AG10803 (cell line): ENCODE data around the gene DNAJB11.

ENCODE experiments used
- DNase-seq: peaks from one replicate; pipeline ENCODE4 v3.0.0; 2010; ENCODE audit warnings: low read depth
- H3K4me3 ChIP-seq: 2 replicates; pipeline ENCODE4 v1.5.1; 2011; ENCODE audit warnings: mild to moderate bottlenecking, low read length, control low read depth
- TF ChIP-seq, protein P1 (sequence below): conservative IDR thresholded peaks from 2 replicates; pipeline ENCODE4 v1.5.1; 2011; ENCODE audit warnings: mild to moderate bottlenecking, low read length, control low read depth, inconsistent platforms

The DNAJB11 gene

GRCh38 chr3:186613637-186614265 is 43.2 kb downstream of the DNAJB11 start:
- no peak overlapping the region for H3K4me3 ChIP-seq
- DNase-seq: no peak
- TF ChIP-seq, protein P1, sequence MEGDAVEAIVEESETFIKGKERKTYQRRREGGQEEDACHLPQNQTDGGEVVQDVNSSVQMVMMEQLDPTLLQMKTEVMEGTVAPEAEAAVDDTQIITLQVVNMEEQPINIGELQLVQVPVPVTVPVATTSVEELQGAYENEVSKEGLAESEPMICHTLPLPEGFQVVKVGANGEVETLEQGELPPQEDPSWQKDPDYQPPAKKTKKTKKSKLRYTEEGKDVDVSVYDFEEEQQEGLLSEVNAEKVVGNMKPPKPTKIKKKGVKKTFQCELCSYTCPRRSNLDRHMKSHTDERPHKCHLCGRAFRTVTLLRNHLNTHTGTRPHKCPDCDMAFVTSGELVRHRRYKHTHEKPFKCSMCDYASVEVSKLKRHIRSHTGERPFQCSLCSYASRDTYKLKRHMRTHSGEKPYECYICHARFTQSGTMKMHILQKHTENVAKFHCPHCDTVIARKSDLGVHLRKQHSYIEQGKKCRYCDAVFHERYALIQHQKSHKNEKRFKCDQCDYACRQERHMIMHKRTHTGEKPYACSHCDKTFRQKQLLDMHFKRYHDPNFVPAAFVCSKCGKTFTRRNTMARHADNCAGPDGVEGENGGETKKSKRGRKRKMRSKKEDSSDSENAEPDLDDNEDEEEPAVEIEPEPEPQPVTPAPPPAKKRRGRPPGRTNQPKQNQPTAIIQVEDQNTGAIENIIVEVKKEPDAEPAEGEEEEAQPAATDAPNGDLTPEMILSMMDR: no peak

DNA sequence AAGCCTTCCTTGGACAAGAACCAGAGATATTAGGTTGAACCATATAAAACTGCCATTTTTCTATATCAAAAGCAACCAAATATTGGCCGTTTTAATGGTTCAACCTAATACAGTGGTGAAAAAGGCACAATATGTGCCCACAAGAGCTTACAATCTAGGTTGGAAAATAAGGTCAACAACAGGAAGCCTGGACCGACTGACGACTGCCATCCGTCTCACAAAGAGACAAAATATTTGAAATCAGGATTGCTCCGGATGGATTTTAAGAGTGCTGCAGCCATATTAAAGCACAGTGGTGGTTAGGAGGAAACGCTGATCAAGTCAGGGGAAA is 43.7 kb downstream of the DNAJB11 start:
- H3K4me3 ChIP-seq: no peak overlapping the region
- TF ChIP-seq, protein P1: no peak
- DNase-seq: no peak

DNA sequence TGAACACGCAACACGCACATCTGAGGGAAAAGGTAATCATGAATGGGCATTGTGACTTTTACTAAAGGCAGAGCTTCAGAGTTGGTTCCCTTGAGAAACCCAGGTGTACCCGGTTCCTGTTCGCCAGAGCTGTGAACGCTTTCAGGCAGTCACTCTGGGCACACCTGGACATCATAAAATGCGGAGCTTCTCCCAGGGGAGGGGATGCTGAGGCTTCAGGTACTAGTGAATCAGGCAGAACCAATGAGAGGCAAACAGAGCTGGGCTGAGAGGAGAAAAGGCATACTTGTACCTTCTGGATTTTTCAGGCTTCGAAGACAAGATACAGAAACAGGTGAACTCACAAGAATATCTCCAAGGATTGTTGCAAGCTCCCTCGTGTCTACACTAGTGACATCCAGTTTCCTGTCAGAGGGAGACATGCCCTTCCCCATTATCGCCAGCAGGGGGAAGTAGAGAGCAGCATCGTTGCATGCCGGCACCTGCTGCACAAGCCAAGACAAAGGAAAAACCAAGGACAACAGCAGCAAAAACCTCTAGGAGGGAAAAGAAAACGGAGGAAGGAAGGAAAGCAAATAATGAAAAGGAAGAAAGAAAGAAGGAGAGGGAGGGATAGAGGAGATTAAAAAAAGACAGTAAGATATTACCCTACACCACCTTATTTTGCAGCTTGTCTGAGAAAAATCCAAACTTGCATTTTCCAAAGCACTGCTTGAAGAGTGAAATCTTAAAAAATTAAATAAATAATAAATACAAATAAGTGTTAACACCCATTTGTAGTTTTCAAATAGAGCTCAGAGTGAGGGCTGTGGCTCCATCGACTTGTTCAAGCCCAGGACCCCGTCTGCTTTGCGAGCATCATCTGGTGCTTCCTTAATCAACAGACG is 44.3 kb downstream of the DNAJB11 start:
- peak; percentile 63 for DNase-seq
- H3K4me3 ChIP-seq: no peak overlapping the region
- TF ChIP-seq, protein P1: peak; percentile 99

GRCh38 chr3:186616299-186616617 is 45.7 kb downstream of the DNAJB11 start:
- no peak for DNase-seq
- TF ChIP-seq, protein P1: no peak
- H3K4me3 ChIP-seq: no peak overlapping the region

GRCh38 chr3:186617036-186617946 is 46.8 kb downstream of the DNAJB11 start:
- peak overlapping the region; percentile 35 for H3K4me3 ChIP-seq
- TF ChIP-seq, protein P1: peak; percentile 86
- peak; percentile 98 for DNase-seq

- no peak for DNase-seq
- TF ChIP-seq, protein P1: no peak
- H3K4me3 ChIP-seq: no peak overlapping the region
These were observed 47.9 kb downstream of the DNAJB11 start for GRCh38 chr3:186618318-186618938.
